SK-N-SH (cell line): Measurements from ENCODE around the gene OTUD4. TPM values are rescaled to one million over a fixed set of nuclear protein-coding genes. Genes with fewer than 3 reads are reported as not detected.

Experiments
- CTCF ChIA-PET: fragments of 300-600, 350-600 bp; formaldehyde crosslinking; extraction: SDS; loops from one replicate; lab custom pipeline; 2021; lab: Yijun Ruan, JAX
- POLR2A ChIA-PET: fragments of 350-600 bp; sonication (Branson Sonifier 250); formaldehyde crosslinking; extraction: SDS; loops from one replicate; lab custom pipeline; 2020; ENCODE audit warnings: antibody characterized with exemption, inconsistent platforms; lab: Yijun Ruan, JAX
- DNase-seq: peaks from one replicate; pipeline ENCODE4 v3.0.0; 2012
- H2AFZ ChIP-seq: fragments of 200-600 bp; sonication (generic); 2 replicates; pipeline ENCODE4 v1.8.1; 2016; ENCODE audit warnings: antibody characterized with exemption, mild to moderate bottlenecking, low read depth
- H3F3A ChIP-seq: fragments of 200-600 bp; sonication (generic); replicated peaks from 2 replicates; pipeline ENCODE3; 2016; ENCODE audit warnings: antibody characterized with exemption, mild to moderate bottlenecking; ENCODE audit not compliant: insufficient read depth
- H3K27ac ChIP-seq, 2 experiments: fragments of 200-500 bp in 1 of 2; fragments of 200-600 bp in 1 of 2; sonication (Bioruptor generic) in 1 of 2; sonication (generic), shearing (Covaris generic) in 1 of 2; 2 replicates each; pipeline versions ENCODE4 v1.5.1 to v1.6.1; 2014 to 2016; ENCODE audit warnings: low read depth in 2 of 2, inconsistent platforms in 1 of 2, low read length in 1 of 2, mild to moderate bottlenecking in 1 of 2, mixed read lengths in 1 of 2
- H3K27me3 ChIP-seq: fragments of 200-600 bp; sonication (generic), shearing (Covaris generic); 2 replicates; pipeline ENCODE4 v1.6.1; 2016; ENCODE audit warnings: mixed run types; ENCODE audit not compliant: insufficient read depth
- H3K36me3 ChIP-seq, 2 experiments: fragments of 200-500 bp in 1 of 2; fragments of 200-600 bp in 1 of 2; sonication (Bioruptor generic) in 1 of 2; sonication (generic) in 1 of 2; replicated peaks in 1 of 2; 2 replicates each; pipeline versions ENCODE3 to v1.5.1; 2014 to 2016; ENCODE audit warnings: low read length in 1 of 2, mild to moderate bottlenecking in 1 of 2; ENCODE audit not compliant: insufficient read depth in 2 of 2, control insufficient read depth in 1 of 2
- H3K4me1 ChIP-seq, 2 experiments: fragments of 200-500 bp in 1 of 2; fragments of 200-600 bp in 1 of 2; sonication (Bioruptor generic) in 1 of 2; sonication (generic), shearing (Covaris generic) in 1 of 2; 2 replicates each; pipeline versions ENCODE4 v1.5.1 to v1.6.1; 2014 to 2016; ENCODE audit warnings: low read depth in 1 of 2, low read length in 1 of 2, mixed run types in 1 of 2; ENCODE audit not compliant: insufficient read depth in 2 of 2, control insufficient read depth in 1 of 2
- H3K4me2 ChIP-seq: fragments of 200-600 bp; sonication (generic), shearing (Covaris generic); 2 replicates; pipeline ENCODE4 v1.6.1; 2017; ENCODE audit warnings: mixed run types
- H3K4me3 ChIP-seq, 2 experiments: fragments of 200-500 bp in 1 of 2; fragments of 200-600 bp in 1 of 2; sonication (Bioruptor generic) in 1 of 2; sonication (generic), shearing (Covaris generic) in 1 of 2; 2 replicates each; pipeline versions ENCODE4 v1.5.1 to v1.8.1; 2014 to 2016; ENCODE audit warnings: low read depth in 2 of 2, inconsistent platforms in 1 of 2, low read length in 1 of 2, mild to moderate bottlenecking in 1 of 2, mixed read lengths in 1 of 2, moderate library complexity in 1 of 2
- H3K79me2 ChIP-seq: fragments of 200-600 bp; sonication (generic); 2 replicates; pipeline ENCODE4 v1.8.1; 2017; ENCODE audit warnings: mild to moderate bottlenecking; ENCODE audit not compliant: insufficient read depth
- H3K9ac ChIP-seq: fragments of 200-600 bp; sonication (generic); 2 replicates; pipeline ENCODE4 v1.6.1; 2017; ENCODE audit warnings: mixed run types
- H3K9me2 ChIP-seq: fragments of 200-600 bp; sonication (generic); 2 replicates; pipeline ENCODE4 v1.6.1; 2017; ENCODE audit warnings: mixed run types
- H3K9me3 ChIP-seq: fragments of 200-600 bp; sonication (generic); 2 replicates; pipeline ENCODE4 v1.6.1; 2017; ENCODE audit warnings: mixed run types, mild to moderate bottlenecking, moderate library complexity
- H4K20me1 ChIP-seq: fragments of 200-600 bp; sonication (generic); 2 replicates; pipeline ENCODE4 v1.6.1; 2017; ENCODE audit warnings: mild to moderate bottlenecking, mixed run types; ENCODE audit not compliant: insufficient read depth
- CHD2 ChIP-seq: fragments of 150-350 bp; IDR thresholded peaks from 2 replicates; pipeline ENCODE4 v1.6.1; 2018; ENCODE audit warnings: low read length; ENCODE audit not compliant: partially characterized antibody
- ELF1 ChIP-seq: IDR thresholded peaks from 2 replicates; pipeline ENCODE4 v1.4.0; 2012
- EP300 ChIP-seq, 2 experiments: IDR thresholded peaks; 2 replicates each; pipeline versions ENCODE4 v1.4.0 to v1.6.1; 2012; ENCODE audit warnings: borderline replicate concordance in 1 of 2, low read depth in 1 of 2, low read length in 1 of 2
- EZH2phosphoT487 ChIP-seq: fragments of 200-600 bp; sonication (generic); IDR thresholded peaks from 2 replicates; pipeline ENCODE4 v1.6.1; 2017; ENCODE audit warnings: low read depth, mixed run types, mild to moderate bottlenecking, antibody characterized with exemption, moderate library complexity, borderline replicate concordance
- FOSL2 ChIP-seq: IDR thresholded peaks from 2 replicates; pipeline ENCODE4 v1.4.0; 2012; ENCODE audit warnings: low read depth, mild to moderate bottlenecking, moderate library complexity, borderline replicate concordance
- FOXJ3 ChIP-seq: sonication (generic); formaldehyde crosslinking; IDR thresholded peaks from 2 replicates; pipeline ENCODE4 v1.5.1; 2020; ENCODE audit warnings: mild to moderate bottlenecking, missing genetic modification reagents
- FOXM1 ChIP-seq: IDR thresholded peaks from 2 replicates; pipeline ENCODE4 v1.4.0; 2012; ENCODE audit warnings: low read depth, mild to moderate bottlenecking
- MXI1 ChIP-seq: IDR thresholded peaks from 2 replicates; pipeline ENCODE4 v1.6.1; 2012; ENCODE audit warnings: mild to moderate bottlenecking, low read depth, low read length, improper control_type of control experiment
- NFIC ChIP-seq: IDR thresholded peaks from 2 replicates; pipeline ENCODE4 v1.4.0; 2012; ENCODE audit warnings: borderline replicate concordance
- NRF1 ChIP-seq: IDR thresholded peaks from 2 replicates; pipeline ENCODE4 v1.6.1; 2012; ENCODE audit warnings: low read depth, mild to moderate bottlenecking, low read length
- POLR2AphosphoS5 ChIP-seq: IDR thresholded peaks from 2 replicates; pipeline ENCODE4 v1.6.1; 2012; ENCODE audit warnings: low read depth, low read length
- RCOR1 ChIP-seq: fragments of 150-350 bp; IDR thresholded peaks from 2 replicates; pipeline ENCODE4 v1.6.1; 2017; ENCODE audit warnings: antibody characterized with exemption, low read length
- RFX5 ChIP-seq: IDR thresholded peaks from 2 replicates; pipeline ENCODE4 v1.6.1; 2012; ENCODE audit warnings: mild to moderate bottlenecking, improper control_type of control experiment, low read length
- RXRA ChIP-seq: IDR thresholded peaks from 2 replicates; pipeline ENCODE4 v1.4.0; 2012; ENCODE audit warnings: low read depth, mild to moderate bottlenecking, borderline replicate concordance
- SIN3A ChIP-seq: IDR thresholded peaks from 2 replicates; pipeline ENCODE4 v1.6.1; 2012; ENCODE audit warnings: low read depth, mild to moderate bottlenecking, low read length, moderate library complexity, borderline replicate concordance
- SMC3 ChIP-seq: IDR thresholded peaks from 2 replicates; pipeline ENCODE4 v1.6.1; 2012; ENCODE audit warnings: low read depth, low read length, improper control_type of control experiment
- TCF12 ChIP-seq: IDR thresholded peaks from 2 replicates; pipeline ENCODE4 v1.4.0; 2012
- TEAD4 ChIP-seq: IDR thresholded peaks from 2 replicates; pipeline ENCODE4 v1.4.0; 2012; ENCODE audit warnings: mild to moderate bottlenecking, borderline replicate concordance; ENCODE audit not compliant: insufficient read depth
- YY1 ChIP-seq: IDR thresholded peaks from 2 replicates; pipeline ENCODE4 v1.4.0; 2012; ENCODE audit warnings: low read depth, mild to moderate bottlenecking
- WGBS: methylation state at CpG from one replicate; pipeline ENCODE4 v1.1.6; 2017; ENCODE audit warnings: low lambda C conversion rate; 5-methylcytosine and 5-hydroxymethylcytosine counted together
- polyA plus RNA-seq, 3 experiments: library from polyadenylated mRNA; depleted of rRNA; stranded (reverse); fragments of >200 nt; gene quantifications; 2 replicates each; pipeline ENCODE4 v1.2.3, GENCODE V29; 2012
- TF ChIP-seq, protein P1 (sequence below): IDR thresholded peaks from 2 replicates; pipeline ENCODE4; 2012
- TF ChIP-seq, protein P2 (sequence below): IDR thresholded peaks from 2 replicates; pipeline ENCODE4 v1.4.0; 2012; ENCODE audit warnings: low read depth, borderline replicate concordance
- TF ChIP-seq, protein P3 (sequence below): fragments of 150-350 bp; IDR thresholded peaks from 2 replicates; pipeline ENCODE4 v1.6.1; 2016; ENCODE audit warnings: mild to moderate bottlenecking, low read depth, low read length
- TF ChIP-seq, protein P4 (sequence below): fragments of 200-600 bp; sonication (generic); IDR thresholded peaks from 2 replicates; pipeline ENCODE4 v1.6.1; 2017; ENCODE audit warnings: antibody characterized with exemption, mild to moderate bottlenecking, moderate library complexity

The OTUD4 gene
- polyA plus RNA-seq, 1 of the 3 experiments (the other 2 are of a cell fraction), result 8.5 TPM

DNA sequence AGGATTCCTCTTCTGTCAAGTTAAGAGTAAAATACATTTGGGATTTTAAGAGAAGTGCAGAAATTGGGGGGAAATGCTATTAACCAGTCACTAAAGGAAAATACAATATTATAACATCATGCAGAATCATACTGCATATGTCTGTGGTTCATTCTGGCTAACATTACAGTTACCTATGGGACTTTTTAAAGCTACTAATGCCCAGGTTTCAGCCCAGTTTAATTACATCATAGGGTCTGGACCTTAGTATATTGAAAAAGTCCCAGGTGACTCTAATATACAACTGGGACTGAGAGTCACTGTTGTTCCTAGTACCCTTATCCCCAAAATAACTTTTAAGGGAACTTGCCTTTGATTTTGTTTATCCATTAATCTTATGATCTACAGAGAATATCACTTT is 72.3 kb downstream of the OTUD4 start:
- H3K36me3 ChIP-seq, result peaks cover 84 to 88% of the 10 kb centered on the region in 2 experiments
- ChIA-PET POLR2A (interaction anchor here (0.6 to 0.7 kb wide), 2 partner anchors 10 to 15 kb away, joined by 3 to 5 read pairs; partner anchors contain the start of genes ABCE1 and ANAPC10), CTCF (interaction anchor here (0.9 kb wide), 1 partner anchor 10 kb away, joined by 3 read pairs; the partner anchor contains the start of genes ABCE1 and ANAPC10)

DNA sequence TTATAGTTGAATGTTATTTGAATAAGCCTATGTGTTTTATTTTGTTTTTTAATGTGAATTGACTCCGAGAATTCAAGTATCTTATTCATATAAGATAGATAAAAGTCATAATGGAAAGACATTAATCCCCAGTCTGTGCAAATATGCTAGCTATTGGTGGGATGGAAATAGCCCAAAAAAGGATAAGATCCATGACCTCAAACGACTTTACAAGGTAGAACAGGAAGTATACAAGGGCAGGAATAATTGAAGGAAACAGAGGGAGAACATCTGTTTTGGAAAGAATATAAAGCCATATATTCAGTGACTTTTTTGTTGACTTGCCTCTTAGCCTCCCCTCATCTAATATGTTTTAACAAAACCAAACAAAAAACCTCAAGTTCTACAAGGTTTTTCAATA is 73.3 kb downstream of the OTUD4 start:
- H3K4me2 ChIP-seq, result no peak overlapping the region
- POLR2A ChIA-PET, result no interaction called here

More for the DNA sequence above, 72.3 kb downstream of the OTUD4 start:
- H3K4me1 ChIP-seq, result no peaks in the 10 kb centered on the region
- no peak for DNase-seq
- H3F3A ChIP-seq, result no peaks in the 10 kb centered on the region
- H2AFZ ChIP-seq, result no peak overlapping the region
- H3K27me3 ChIP-seq, result no peaks in the 10 kb centered on the region
- no peaks in the 10 kb centered on the region for H3K9me2 ChIP-seq
- peaks cover 3% of the 10 kb centered on the region; the same call in 1 of the 2 replicates for H4K20me1 ChIP-seq
- no peak for TF ChIP-seq EP300 (IDR thresholded peaks at IDR 0.05; ENCODE audit: borderline replicate concordance in 1 of 2, low read depth in 1 of 2, low read length in 1 of 2)
- TF ChIP-seq NFIC, result no peak
- no peak for TF ChIP-seq FOXM1
- no peak for TF ChIP-seq POLR2AphosphoS5
- no peak for TF ChIP-seq MXI1
- no peak for TF ChIP-seq NRF1
- TF ChIP-seq FOXJ3 (CRISPR knock-in tag), result no peak
- TF ChIP-seq CHD2, result no peak
- no peak for TF ChIP-seq FOSL2
- TF ChIP-seq YY1, result no peak
- no peak for TF ChIP-seq SIN3A
- TF ChIP-seq EZH2phosphoT487, result no peak
- no peak for TF ChIP-seq RXRA
- TF ChIP-seq, protein P1, sequence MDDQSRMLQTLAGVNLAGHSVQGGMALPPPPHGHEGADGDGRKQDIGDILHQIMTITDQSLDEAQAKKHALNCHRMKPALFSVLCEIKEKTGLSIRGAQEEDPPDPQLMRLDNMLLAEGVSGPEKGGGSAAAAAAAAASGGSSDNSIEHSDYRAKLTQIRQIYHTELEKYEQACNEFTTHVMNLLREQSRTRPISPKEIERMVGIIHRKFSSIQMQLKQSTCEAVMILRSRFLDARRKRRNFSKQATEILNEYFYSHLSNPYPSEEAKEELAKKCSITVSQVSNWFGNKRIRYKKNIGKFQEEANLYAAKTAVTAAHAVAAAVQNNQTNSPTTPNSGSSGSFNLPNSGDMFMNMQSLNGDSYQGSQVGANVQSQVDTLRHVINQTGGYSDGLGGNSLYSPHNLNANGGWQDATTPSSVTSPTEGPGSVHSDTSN, result no peak
- TF ChIP-seq SMC3, result no peak
- H3K79me2 ChIP-seq, result peaks cover 37% of the 10 kb centered on the region
- H3K4me3 ChIP-seq, result no peak overlapping the region
- no peak overlapping the region for H3K4me2 ChIP-seq
- H3K9me3 ChIP-seq, result no peaks in the 10 kb centered on the region
- H3K27ac ChIP-seq, result no peak overlapping the region
- no peak overlapping the region for H3K9ac ChIP-seq

More for the DNA sequence above, 73.3 kb downstream of the OTUD4 start:
- CTCF ChIA-PET, result no interaction called here
- no peaks in the 10 kb centered on the region for H3K9me2 ChIP-seq
- H3K9ac ChIP-seq, result no peak overlapping the region
- no peaks in the 10 kb centered on the region for H3K4me1 ChIP-seq
- no peaks in the 10 kb centered on the region for H3F3A ChIP-seq
- H3K4me3 ChIP-seq, result no peak overlapping the region
- H4K20me1 ChIP-seq, result peaks cover 7% of the 10 kb centered on the region; the same call in 1 of the 2 replicates
- H3K27me3 ChIP-seq, result no peaks in the 10 kb centered on the region
- H3K9me3 ChIP-seq, result no peaks in the 10 kb centered on the region
- peaks cover 74 to 79% of the 10 kb centered on the region in 2 experiments for H3K36me3 ChIP-seq
- no peak overlapping the region for H3K27ac ChIP-seq
- H2AFZ ChIP-seq, result no peak overlapping the region
- DNase-seq, result no peak
- TF ChIP-seq NRF1 (no peak), TEAD4 (no peak), SIN3A (no peak), FOSL2 (no peak), ELF1 (no peak), TCF12 (no peak), CHD2 (no peak), EP300 (IDR thresholded peaks at IDR 0.05; ENCODE audit: borderline replicate concordance in 1 of 2, low read depth in 1 of 2, low read length in 1 of 2) (no peak), FOXM1 (no peak), RCOR1 (no peak), RFX5 (no peak)
- TF ChIP-seq, protein P2, sequence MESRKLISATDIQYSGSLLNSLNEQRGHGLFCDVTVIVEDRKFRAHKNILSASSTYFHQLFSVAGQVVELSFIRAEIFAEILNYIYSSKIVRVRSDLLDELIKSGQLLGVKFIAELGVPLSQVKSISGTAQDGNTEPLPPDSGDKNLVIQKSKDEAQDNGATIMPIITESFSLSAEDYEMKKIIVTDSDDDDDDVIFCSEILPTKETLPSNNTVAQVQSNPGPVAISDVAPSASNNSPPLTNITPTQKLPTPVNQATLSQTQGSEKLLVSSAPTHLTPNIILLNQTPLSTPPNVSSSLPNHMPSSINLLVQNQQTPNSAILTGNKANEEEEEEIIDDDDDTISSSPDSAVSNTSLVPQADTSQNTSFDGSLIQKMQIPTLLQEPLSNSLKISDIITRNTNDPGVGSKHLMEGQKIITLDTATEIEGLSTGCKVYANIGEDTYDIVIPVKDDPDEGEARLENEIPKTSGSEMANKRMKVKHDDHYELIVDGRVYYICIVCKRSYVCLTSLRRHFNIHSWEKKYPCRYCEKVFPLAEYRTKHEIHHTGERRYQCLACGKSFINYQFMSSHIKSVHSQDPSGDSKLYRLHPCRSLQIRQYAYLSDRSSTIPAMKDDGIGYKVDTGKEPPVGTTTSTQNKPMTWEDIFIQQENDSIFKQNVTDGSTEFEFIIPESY, result no peak
- TF ChIP-seq, protein P3, sequence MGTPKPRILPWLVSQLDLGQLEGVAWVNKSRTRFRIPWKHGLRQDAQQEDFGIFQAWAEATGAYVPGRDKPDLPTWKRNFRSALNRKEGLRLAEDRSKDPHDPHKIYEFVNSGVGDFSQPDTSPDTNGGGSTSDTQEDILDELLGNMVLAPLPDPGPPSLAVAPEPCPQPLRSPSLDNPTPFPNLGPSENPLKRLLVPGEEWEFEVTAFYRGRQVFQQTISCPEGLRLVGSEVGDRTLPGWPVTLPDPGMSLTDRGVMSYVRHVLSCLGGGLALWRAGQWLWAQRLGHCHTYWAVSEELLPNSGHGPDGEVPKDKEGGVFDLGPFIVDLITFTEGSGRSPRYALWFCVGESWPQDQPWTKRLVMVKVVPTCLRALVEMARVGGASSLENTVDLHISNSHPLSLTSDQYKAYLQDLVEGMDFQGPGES, result no peak
- TF ChIP-seq, protein P4, sequence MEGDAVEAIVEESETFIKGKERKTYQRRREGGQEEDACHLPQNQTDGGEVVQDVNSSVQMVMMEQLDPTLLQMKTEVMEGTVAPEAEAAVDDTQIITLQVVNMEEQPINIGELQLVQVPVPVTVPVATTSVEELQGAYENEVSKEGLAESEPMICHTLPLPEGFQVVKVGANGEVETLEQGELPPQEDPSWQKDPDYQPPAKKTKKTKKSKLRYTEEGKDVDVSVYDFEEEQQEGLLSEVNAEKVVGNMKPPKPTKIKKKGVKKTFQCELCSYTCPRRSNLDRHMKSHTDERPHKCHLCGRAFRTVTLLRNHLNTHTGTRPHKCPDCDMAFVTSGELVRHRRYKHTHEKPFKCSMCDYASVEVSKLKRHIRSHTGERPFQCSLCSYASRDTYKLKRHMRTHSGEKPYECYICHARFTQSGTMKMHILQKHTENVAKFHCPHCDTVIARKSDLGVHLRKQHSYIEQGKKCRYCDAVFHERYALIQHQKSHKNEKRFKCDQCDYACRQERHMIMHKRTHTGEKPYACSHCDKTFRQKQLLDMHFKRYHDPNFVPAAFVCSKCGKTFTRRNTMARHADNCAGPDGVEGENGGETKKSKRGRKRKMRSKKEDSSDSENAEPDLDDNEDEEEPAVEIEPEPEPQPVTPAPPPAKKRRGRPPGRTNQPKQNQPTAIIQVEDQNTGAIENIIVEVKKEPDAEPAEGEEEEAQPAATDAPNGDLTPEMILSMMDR, result no peak
- WGBS, result 55% methylated on average over 2 of the region's 2 CpGs
- H3K79me2 ChIP-seq, result peaks cover 47% of the 10 kb centered on the region
